PFSK-1 (cell line): ENCODE data around the gene KRT40.

Experiments used
- POLR2AphosphoS5 ChIP-seq: IDR thresholded peaks from 2 replicates; pipeline ENCODE4 v1.6.1; 2012; ENCODE audit warnings: low read depth, mild to moderate bottlenecking, control low read depth, low read length, moderate library complexity
- REST ChIP-seq, 2 experiments: IDR thresholded peaks; 2 replicates each; pipeline versions ENCODE4 v1.6.1 to v1.8.0; 2011 to 2012; ENCODE audit warnings: low read depth in 2 of 2, low read length in 2 of 2, control low read depth in 1 of 2, inconsistent platforms in 1 of 2, mild to moderate bottlenecking in 1 of 2, moderate library complexity in 1 of 2; ENCODE audit not compliant: insufficient read depth in 1 of 2
- SIN3A ChIP-seq: IDR thresholded peaks from 2 replicates; pipeline ENCODE4 v1.6.1; 2012; ENCODE audit warnings: mild to moderate bottlenecking, low read length, moderate library complexity, borderline replicate concordance; ENCODE audit not compliant: insufficient read depth
- TAF1 ChIP-seq: IDR thresholded peaks from 2 replicates; pipeline ENCODE4 v1.6.1; 2012; ENCODE audit warnings: low read length, control low read depth, borderline replicate concordance; ENCODE audit not compliant: insufficient read depth

GRCh38 chr17:41020336-41020735 lies 36.2 kb upstream of the KRT40 start:
- TF ChIP-seq POLR2AphosphoS5 (no peak), REST (IDR thresholded peaks at IDR 0.05; ENCODE audit: insufficient read depth in 1 of 2, low read depth in 2 of 2, low read length in 2 of 2) (no peak), TAF1 (no peak), SIN3A (no peak)
